ENCODE results near the gene ABLIM1. TPM values are rescaled to one million over a fixed set of nuclear protein-coding genes. Genes with fewer than 3 reads are reported as not detected.

The ABLIM1 gene
- total RNA-seq, 4 donors from 2014 or later, result 83.1 to 145 (median 120) TPM

- no peak for DNase-seq (ENCODE audit: extremely low spot score)
- WGBS, result 80% methylated on average over 1 of the region's 1 CpG
- Histone ChIP-seq H3K36me3 (no peaks in the 10 kb centered on the region), H3K4me3 (no peak overlapping the region), H3K9me3 (no peaks in the 10 kb centered on the region), H3K4me1 (peaks cover 0 to 48% (median 14%) of the 10 kb centered on the region in 4 donors), H3K27me3 (no peaks in the 10 kb centered on the region), H3K27ac (replicated peaks in 1 of 4) (no peak overlapping the region)
- intact Hi-C loops (cut with DNase I), result no loop called here
- TF ChIP-seq CTCF (IDR thresholded peaks at IDR 0.05) (no peak), EP300 (IDR thresholded peaks at IDR 0.05) (no peak), POLR2AphosphoS5 (IDR thresholded peaks at IDR 0.05) (no peak), POLR2A (IDR thresholded peaks at IDR 0.05; ENCODE audit: low read depth) (no peak)
Observed at GRCh38 chr10:114650266-114650665, 7.8 kb downstream of the ABLIM1 start.

- no peak overlapping the region for H3K4me3 ChIP-seq
- no peak for DNase-seq (ENCODE audit: extremely low spot score)
- H3K36me3 ChIP-seq, result no peaks in the 10 kb centered on the region
- no peaks in the 10 kb centered on the region for H3K9me3 ChIP-seq
- peak overlapping the region in 1 of 4 donors; percentile 4 for H3K27ac ChIP-seq (replicated peaks in 1 of 4)
- TF ChIP-seq EP300 (IDR thresholded peaks at IDR 0.05) (no peak), POLR2A (IDR thresholded peaks at IDR 0.05; ENCODE audit: low read depth) (no peak), POLR2AphosphoS5 (IDR thresholded peaks at IDR 0.05) (no peak), CTCF (IDR thresholded peaks at IDR 0.05) (no peak)
- intact Hi-C loops (cut with DNase I), result no loop called here
- no peaks in the 10 kb centered on the region for H3K27me3 ChIP-seq
- peaks cover 0 to 45% (median 13%) of the 10 kb centered on the region in 4 donors for H3K4me1 ChIP-seq
- WGBS, result 83% methylated on average over 7 of the region's 7 CpGs
Observed at GRCh38 chr10:114649217-114649903, 8.7 kb downstream of the ABLIM1 start.

GRCh38 chr10:114648368-114648767 lies 9.7 kb downstream of the ABLIM1 start:
- no peaks in the 10 kb centered on the region for H3K27me3 ChIP-seq
- no peak overlapping the region for H3K27ac ChIP-seq (replicated peaks in 1 of 4)
- H3K36me3 ChIP-seq, result no peaks in the 10 kb centered on the region
- 68% methylated on average over 8 of the region's 8 CpGs for WGBS
- no peak for DNase-seq (ENCODE audit: extremely low spot score)
- intact Hi-C loops (cut with DNase I), result no loop called here
- no peak for TF ChIP-seq CTCF (IDR thresholded peaks at IDR 0.05)
- TF ChIP-seq POLR2A (IDR thresholded peaks at IDR 0.05; ENCODE audit: low read depth), result no peak
- no peak for TF ChIP-seq POLR2AphosphoS5 (IDR thresholded peaks at IDR 0.05)
- TF ChIP-seq EP300 (IDR thresholded peaks at IDR 0.05), result no peak
- no peak overlapping the region for H3K4me3 ChIP-seq
- peaks cover 0 to 35% (median 4%) of the 10 kb centered on the region in 4 donors for H3K4me1 ChIP-seq
- no peaks in the 10 kb centered on the region for H3K9me3 ChIP-seq

GRCh38 chr10:114647545-114648138 lies 10.4 kb downstream of the ABLIM1 start:
- DNase-seq (ENCODE audit: extremely low spot score), result no peak
- intact Hi-C loops (cut with DNase I), result no loop called here
- no peak for TF ChIP-seq EP300 (IDR thresholded peaks at IDR 0.05)
- no peak for TF ChIP-seq POLR2AphosphoS5 (IDR thresholded peaks at IDR 0.05)
- no peak for TF ChIP-seq POLR2A (IDR thresholded peaks at IDR 0.05; ENCODE audit: low read depth)
- TF ChIP-seq CTCF (IDR thresholded peaks at IDR 0.05), result no peak
- Histone ChIP-seq H3K36me3 (no peaks in the 10 kb centered on the region), H3K4me3 (no peak overlapping the region), H3K27me3 (no peaks in the 10 kb centered on the region), H3K27ac (replicated peaks in 1 of 4) (no peak overlapping the region), H3K9me3 (no peaks in the 10 kb centered on the region), H3K4me1 (peaks cover 0 to 34% (median 3%) of the 10 kb centered on the region in 4 donors)
- 82% methylated on average over 2 of the region's 2 CpGs for WGBS

Data from esophagus muscularis mucosa (tissue), 4 donors.